CD8-positive, alpha-beta memory T cell (primary cell): ENCODE data around the gene FRMD8. TPM values are rescaled to one million over a fixed set of nuclear protein-coding genes. Genes with fewer than 3 reads are reported as not detected.

Source experiments
- CTCF ChIA-PET: fragments of 350-600 bp; sonication (Branson Sonifier 250); formaldehyde crosslinking; loops from one replicate; lab custom pipeline; 2021; ENCODE audit warnings: antibody characterized with exemption; lab: Charles Lee
- POLR2A ChIA-PET: fragments of 350-600 bp; sonication (Branson Sonifier 250); formaldehyde crosslinking; loops from one replicate; lab custom pipeline; 2021; ENCODE audit warnings: antibody characterized with exemption; lab: Charles Lee
- DNase-seq, 5 donors: peaks; one replicate each; pipeline versions ENCODE4 v3.0.0 to v3.0.0-alpha.2; 2020 to 2022; ENCODE audit warnings: mixed read lengths in 1 of 5
- H3K27ac ChIP-seq: one replicate; pipeline ENCODE4 v1.7.0; 2013; ENCODE audit warnings: low read depth, mild to moderate bottlenecking, low read length, moderate library complexity
- H3K27me3 ChIP-seq: 2 replicates; pipeline ENCODE4 v1.7.0; 2013; ENCODE audit warnings: low read length, mild to moderate bottlenecking; ENCODE audit not compliant: insufficient read depth, poor library complexity, severe bottlenecking
- H3K36me3 ChIP-seq: 2 replicates; pipeline ENCODE4 v1.7.0; 2013; ENCODE audit warnings: mild to moderate bottlenecking, low read length, moderate library complexity; ENCODE audit not compliant: insufficient read depth
- H3K4me1 ChIP-seq: 2 replicates; pipeline ENCODE4 v1.7.0; 2013; ENCODE audit warnings: mild to moderate bottlenecking, low read length, moderate library complexity; ENCODE audit not compliant: insufficient read depth
- H3K4me3 ChIP-seq: 2 replicates; pipeline ENCODE4 v1.7.0; 2013; ENCODE audit warnings: mild to moderate bottlenecking, low read length
- H3K9me3 ChIP-seq: 2 replicates; pipeline ENCODE4 v1.7.0; 2013; ENCODE audit warnings: mild to moderate bottlenecking, low read length
- H3K27ac Mint-ChIP-seq, 8 donors: one replicate each; pipeline ENCODE4 v1.8.0; 2020 to 2021; ENCODE audit warnings: mixed read lengths in 8 of 8, mild to moderate bottlenecking in 6 of 8, inconsistent platforms in 3 of 8, moderate library complexity in 3 of 8
- H3K27me3 Mint-ChIP-seq, 2 donors: one replicate each; pipeline ENCODE4 v1.8.0; 2020 to 2021; ENCODE audit warnings: mixed read lengths in 2 of 2, mild to moderate bottlenecking in 1 of 2, moderate library complexity in 1 of 2
- H3K36me3 Mint-ChIP-seq, 3 donors: one replicate each; pipeline ENCODE4 v1.8.0; 2020 to 2021; ENCODE audit warnings: mixed read lengths in 3 of 3, inconsistent platforms in 1 of 3, mild to moderate bottlenecking in 1 of 3
- H3K4me1 Mint-ChIP-seq, 3 donors: one replicate each; pipeline ENCODE4 v1.8.0; 2020 to 2021; ENCODE audit warnings: mixed read lengths in 3 of 3, inconsistent platforms in 1 of 3, mild to moderate bottlenecking in 1 of 3
- H3K4me3 Mint-ChIP-seq, 7 donors: one replicate each; pipeline ENCODE4 v1.8.0; 2020 to 2021; ENCODE audit warnings: mixed read lengths in 7 of 7, mild to moderate bottlenecking in 6 of 7, moderate library complexity in 4 of 7, inconsistent platforms in 2 of 7
- H3K9me3 Mint-ChIP-seq, 5 donors: one replicate each; pipeline ENCODE4 v1.8.0; 2020 to 2022; ENCODE audit warnings: mixed read lengths in 5 of 5, mild to moderate bottlenecking in 3 of 5, moderate library complexity in 2 of 5, inconsistent platforms in 1 of 5
- polyA plus RNA-seq: library from polyadenylated mRNA; unstranded; fragments of 300-500 nt; fragmentation: Illumina TruSeq; gene quantifications from one replicate; pipeline ENCODE4 v1.2.3, GENCODE V29; 2021
- total RNA-seq, 2 experiments: library from RNA; stranded (reverse); gene quantifications; one replicate each; pipeline ENCODE4 v1.2.3, GENCODE V29; 2021

Gene FRMD8
- total and polyA plus RNA-seq, 3 experiments from 2014 or later: 44.9 to 60.6 (median 49.8) TPM

GRCh38 chr11:65419772-65420481 lies 33.5 kb downstream of the FRMD8 start:
- H3K36me3 Mint-ChIP-seq: peaks cover 8 to 41% (median 14%) of the 10 kb centered on the region in 3 donors
- DNase-seq: peak in 4 of 5 donors; percentile 51 to 66 (median 56)
- no peaks in the 10 kb centered on the region for H3K27me3 ChIP-seq

GRCh38 chr11:65420506-65420905 lies 34.1 kb downstream of the FRMD8 start:
- peaks cover 12 to 46% (median 14%) of the 10 kb centered on the region in 3 donors for H3K36me3 Mint-ChIP-seq
- no peaks in the 10 kb centered on the region for H3K27me3 ChIP-seq
- peaks cover 59% of the 10 kb centered on the region for H3K4me1 ChIP-seq
- peak overlapping the region; percentile 98 for H3K27ac ChIP-seq
- H3K27ac Mint-ChIP-seq: peak overlapping the region; percentile 94 to 100 (median 97)
- peaks cover 56 to 64% (median 61%) of the 10 kb centered on the region in 3 donors for H3K4me1 Mint-ChIP-seq
- no peaks in the 10 kb centered on the region for H3K9me3 ChIP-seq
- peaks cover 6% of the 10 kb centered on the region for H3K36me3 ChIP-seq
- ChIA-PET CTCF (interaction anchor here (0.8 to 11.7 kb wide), 10 partner anchors 8 to 439 kb away, joined by 3 to 448 read pairs (median 3); partner anchors contain the start of genes MALAT1 and MUS81), POLR2A (interaction anchor here (0.6 to 20.1 kb wide), 10 partner anchors 10 to 676 kb away, joined by 3 to 1366 read pairs (median 6); partner anchors contain the start of genes FRMD8 and MALAT1)
- H3K4me3 ChIP-seq: peak overlapping the region; percentile 89
- H3K4me3 Mint-ChIP-seq: peak overlapping the region; percentile 93 to 97 (median 94)
- peaks cover 0 to 21% of the 10 kb centered on the region in 2 donors for H3K27me3 Mint-ChIP-seq
- peaks cover 0 to 4% (median 0%) of the 10 kb centered on the region in 5 donors for H3K9me3 Mint-ChIP-seq
- no peak for DNase-seq

More at GRCh38 chr11:65419772-65420481, 33.5 kb downstream of the FRMD8 start:
- H3K9me3 Mint-ChIP-seq: peaks cover 0 to 4% (median 0%) of the 10 kb centered on the region in 5 donors
- Histone ChIP-seq H3K36me3 (peaks cover 6% of the 10 kb centered on the region), H3K27ac (peak overlapping the region; percentile 98), H3K4me3 (peak overlapping the region; percentile 23), H3K9me3 (no peaks in the 10 kb centered on the region), H3K4me1 (peaks cover 59% of the 10 kb centered on the region)
- peaks cover 0 to 21% of the 10 kb centered on the region in 2 donors for H3K27me3 Mint-ChIP-seq
- H3K4me1 Mint-ChIP-seq: peaks cover 55 to 64% (median 62%) of the 10 kb centered on the region in 3 donors
- POLR2A ChIA-PET: interaction anchor here (0.6 to 20.1 kb wide), 18 partner anchors 8 to 676 kb away, joined by 3 to 1366 read pairs (median 5); partner anchors contain the start of genes DPF2, FRMD8, MALAT1 and SCYL1
- H3K27ac Mint-ChIP-seq: peak overlapping the region; percentile 92 to 100 (median 97)
- CTCF ChIA-PET: interaction anchor here (0.8 to 11.7 kb wide), 14 partner anchors 9 to 440 kb away, joined by 3 to 448 read pairs (median 3); partner anchors contain the start of genes FAM89B, MALAT1 and MUS81
- H3K4me3 Mint-ChIP-seq: peak overlapping the region; percentile 93 to 97 (median 94)

GRCh38 chr11:65420979-65421793 lies 34.7 kb downstream of the FRMD8 start:
- Mint-ChIP-seq H3K4me3 (peak overlapping the region; percentile 93 to 97 (median 94)), H3K9me3 (peaks cover 0 to 4% (median 0%) of the 10 kb centered on the region in 5 donors), H3K27ac (peak overlapping the region; percentile 94 to 100 (median 97)), H3K4me1 (peaks cover 52 to 61% (median 59%) of the 10 kb centered on the region in 3 donors), H3K36me3 (peaks cover 14 to 51% (median 20%) of the 10 kb centered on the region in 3 donors), H3K27me3 (peaks cover 0 to 24% of the 10 kb centered on the region in 2 donors)
- peaks cover 6% of the 10 kb centered on the region for H3K36me3 ChIP-seq
- ChIA-PET POLR2A (interaction anchor here (0.5 to 20.1 kb wide), 15 partner anchors 9 to 1752 kb away, joined by 3 to 1366 read pairs (median 3); partner anchors contain the start of genes EHBP1L1, FRMD8 and MALAT1), CTCF (interaction anchor here (0.6 to 11.7 kb wide), 5 partner anchors 12 to 81 kb away, joined by 3 to 448 read pairs (median 3); partner anchors contain the start of gene MALAT1)
- no peaks in the 10 kb centered on the region for H3K9me3 ChIP-seq
- peak overlapping the region; percentile 89 for H3K4me3 ChIP-seq
- H3K27me3 ChIP-seq: no peaks in the 10 kb centered on the region
- peak; percentile 81 to 95 (median 90) for DNase-seq
- H3K27ac ChIP-seq: peak overlapping the region; percentile 98
- H3K4me1 ChIP-seq: peaks cover 53% of the 10 kb centered on the region

GRCh38 chr11:65421794-65422632 lies 35.6 kb downstream of the FRMD8 start:
- ChIA-PET POLR2A (interaction anchor here (0.5 to 20.1 kb wide), 18 partner anchors 8 to 1753 kb away, joined by 3 to 1366 read pairs (median 6); partner anchors contain the start of genes FAM89B, FRMD8 and MALAT1), CTCF (interaction anchor here (0.6 to 11.7 kb wide), 6 partner anchors 11 to 80 kb away, joined by 3 to 448 read pairs (median 4); partner anchors contain the start of gene MALAT1)
- no peaks in the 10 kb centered on the region for H3K9me3 ChIP-seq
- H3K4me1 ChIP-seq: peaks cover 52% of the 10 kb centered on the region
- Mint-ChIP-seq H3K27ac (peak overlapping the region; percentile 94 to 100 (median 97)), H3K27me3 (peaks cover 0 to 24% of the 10 kb centered on the region in 2 donors), H3K4me1 (peaks cover 54 to 61% (median 59%) of the 10 kb centered on the region in 3 donors), H3K9me3 (peaks cover 0 to 4% (median 0%) of the 10 kb centered on the region in 5 donors), H3K4me3 (peak overlapping the region; percentile 93 to 97 (median 94)), H3K36me3 (peaks cover 21 to 57% (median 26%) of the 10 kb centered on the region in 3 donors)
- no peaks in the 10 kb centered on the region for H3K27me3 ChIP-seq
- DNase-seq: peak; percentile 85 to 91 (median 88)
- peaks cover 6% of the 10 kb centered on the region for H3K36me3 ChIP-seq
- H3K27ac ChIP-seq: peak overlapping the region; percentile 98
- peak overlapping the region; percentile 89 for H3K4me3 ChIP-seq

- H3K9me3 ChIP-seq: no peaks in the 10 kb centered on the region
- H3K36me3 ChIP-seq: peaks cover 6% of the 10 kb centered on the region
- ChIA-PET CTCF (interaction anchor here (0.9 to 11.7 kb wide), 6 partner anchors 10 to 102 kb away, joined by 3 to 448 read pairs (median 4); partner anchors contain the start of genes MALAT1 and SCYL1), POLR2A (interaction anchor here (0.5 to 20.1 kb wide), 15 partner anchors 10 to 437 kb away, joined by 3 to 1366 read pairs (median 5); partner anchors contain the start of genes FAM89B, FRMD8, MALAT1 and SIPA1)
- peak within 1 kb of the TSS; percentile 89 for H3K4me3 ChIP-seq
- peak; percentile 80 to 95 (median 86) for DNase-seq
- Mint-ChIP-seq H3K4me3 (peak within 1 kb of the TSS; percentile 93 to 97 (median 94)), H3K36me3 (peaks cover 28 to 62% (median 32%) of the 10 kb centered on the region in 3 donors), H3K27me3 (peaks cover 0 to 24% of the 10 kb centered on the region in 2 donors), H3K4me1 (peaks cover 54 to 61% (median 59%) of the 10 kb centered on the region in 3 donors), H3K27ac (peak within 1 kb of the TSS; percentile 94 to 100 (median 97)), H3K9me3 (peaks cover 0 to 4% (median 0%) of the 10 kb centered on the region in 5 donors)
- H3K27me3 ChIP-seq: no peaks in the 10 kb centered on the region
- H3K27ac ChIP-seq: peak within 1 kb of the TSS; percentile 98
- peaks cover 52% of the 10 kb centered on the region for H3K4me1 ChIP-seq
Measured at GRCh38 chr11:65422633-65423515, 36.4 kb downstream of the FRMD8 start, which contains the start of gene NEAT1. Gene NEAT1 (plus strand): TSS chr11:65422798.
